GM13976 (cell line): ENCODE data around the gene LRRC8D.

ENCODE experiments used
- DNase-seq: peaks from one replicate; pipeline ENCODE4 v3.0.0; 2012; ENCODE audit warnings: low spot score
- CTCF ChIP-seq: IDR thresholded peaks from 2 replicates; pipeline ENCODE4 v1.5.1; 2012; ENCODE audit warnings: borderline replicate concordance, mild to moderate bottlenecking; ENCODE audit not compliant: insufficient read depth; ENCODE audit errors: extremely low read depth, missing control alignments, control extremely low read depth
- in situ Hi-C: fragments of 300-500 bp; cut with MboI; formaldehyde crosslinking; loops from one replicate; pipeline ENCODE4 v1.12.0; 2022; ENCODE audit warnings: low sequenced_read_pairs, mixed read lengths, inconsistent platforms; ENCODE audit not compliant: unreplicated experiment

The LRRC8D gene

DNA sequence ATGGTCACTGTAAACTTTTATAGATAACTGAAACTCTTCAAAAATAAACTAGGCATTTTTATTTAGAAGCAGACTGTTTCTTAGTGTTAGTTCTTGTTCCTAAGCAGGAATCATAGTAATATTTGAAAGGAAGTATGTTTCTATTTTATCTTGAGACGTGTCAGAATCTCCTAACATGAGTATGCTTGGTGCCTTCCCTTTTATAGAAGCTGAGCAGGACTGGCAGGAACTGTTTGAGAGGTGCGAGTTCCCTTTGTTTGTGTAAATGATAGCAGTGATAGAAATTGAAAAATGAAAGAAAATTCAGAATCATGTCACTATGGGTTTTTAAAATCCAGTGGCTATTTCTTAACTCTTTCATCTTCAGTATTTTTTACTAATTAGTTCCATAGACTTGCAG is 56.9 kb downstream of the LRRC8D start:
- in situ Hi-C loops, result no loop called here
- no peak for TF ChIP-seq CTCF
- no peak for DNase-seq

DNA sequence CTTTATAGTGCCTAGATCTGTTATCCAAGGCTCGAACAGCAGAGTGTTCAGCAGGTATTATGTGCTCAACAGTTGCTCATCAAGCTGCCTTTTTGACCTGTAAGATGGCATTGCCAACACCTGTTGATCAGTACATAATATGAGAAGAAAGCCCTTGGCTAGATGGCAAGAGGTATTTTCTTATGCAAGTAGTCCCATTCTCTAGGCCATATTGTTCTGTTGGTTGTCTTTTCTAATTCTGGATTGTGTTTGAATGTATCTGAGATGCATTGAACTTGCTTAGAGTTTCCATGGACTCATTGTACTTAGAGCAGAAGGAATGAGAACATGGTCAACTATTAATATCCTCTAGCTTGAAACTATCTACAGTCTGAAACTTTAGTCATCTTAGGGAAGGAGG is 57.4 kb downstream of the LRRC8D start:
- in situ Hi-C loops, result no loop called here

DNA sequence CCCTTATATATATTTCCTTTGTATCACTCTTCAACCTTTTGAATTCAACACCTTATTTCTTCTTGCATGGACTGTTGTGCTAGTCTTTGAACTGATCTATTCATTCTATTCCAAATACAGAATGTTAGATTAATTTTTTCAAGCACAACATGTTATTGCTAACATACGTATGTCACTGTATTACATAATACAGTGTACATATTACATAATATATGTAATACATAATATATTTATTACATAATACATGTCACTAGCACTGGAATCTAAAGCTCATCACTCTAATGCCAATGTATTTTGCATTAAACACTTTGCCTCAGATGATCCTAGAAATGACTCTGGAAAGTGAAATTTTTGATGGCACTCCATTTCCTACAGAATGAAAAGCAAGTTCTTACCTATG is 59.8 kb downstream of the LRRC8D start:
- no peak for DNase-seq
- in situ Hi-C loops, result no loop called here
- TF ChIP-seq CTCF, result no peak

More for the DNA sequence above, 57.4 kb downstream of the LRRC8D start:
- DNase-seq, result no peak
- TF ChIP-seq CTCF, result no peak

GRCh38 chr1:89881415-89882058 is 60.7 kb downstream of the LRRC8D start:
- no peak for TF ChIP-seq CTCF
- in situ Hi-C loops, result no loop called here
- DNase-seq, result no peak

GRCh38 chr1:89882348-89883029 is 61.7 kb downstream of the LRRC8D start:
- DNase-seq, result no peak
- in situ Hi-C loops, result no loop called here
- TF ChIP-seq CTCF, result no peak

GRCh38 chr1:89883030-89883379 is 62.2 kb downstream of the LRRC8D start:
- no peak for DNase-seq
- in situ Hi-C loops, result no loop called here
- TF ChIP-seq CTCF, result no peak
